H9 (cell line): ENCODE data around the gene CST9L. TPM values are rescaled to one million over a fixed set of nuclear protein-coding genes. Genes with fewer than 3 reads are reported as not detected.

ENCODE experiments used
- DNase-seq: peaks from one replicate; pipeline ENCODE4 v3.0.0-alpha.2; 2017
- H2AFZ ChIP-seq: one replicate; pipeline ENCODE4 v1.6.1; 2013; ENCODE audit warnings: mild to moderate bottlenecking, low read length, control low read depth, moderate library complexity
- H2AK5ac ChIP-seq: 2 replicates; pipeline ENCODE4 v1.6.1; 2013; ENCODE audit warnings: low read length, control low read depth, mixed read lengths; ENCODE audit not compliant: insufficient read length
- H2BK120ac ChIP-seq: one replicate; pipeline ENCODE4 v1.6.1; 2013; ENCODE audit warnings: low read depth, mild to moderate bottlenecking, low read length, control low read depth, inconsistent platforms; ENCODE audit not compliant: poor library complexity, severe bottlenecking
- H2BK12ac ChIP-seq: 2 replicates; pipeline ENCODE4 v1.6.1; 2013; ENCODE audit warnings: low read length, control low read depth, mixed read lengths, low read depth; ENCODE audit not compliant: insufficient read length
- H2BK15ac ChIP-seq: 2 replicates; pipeline ENCODE4 v1.6.1; 2013; ENCODE audit warnings: low read depth, low read length, control low read depth
- H2BK20ac ChIP-seq: one replicate; pipeline ENCODE4 v1.6.1; 2013; ENCODE audit warnings: low read depth, mild to moderate bottlenecking, low read length, control low read depth, inconsistent platforms; ENCODE audit not compliant: poor library complexity, severe bottlenecking
- H2BK5ac ChIP-seq: 2 replicates; pipeline ENCODE4 v1.6.1; 2013; ENCODE audit warnings: low read length, control low read depth, mixed read lengths; ENCODE audit not compliant: insufficient read length
- H3K14ac ChIP-seq: 2 replicates; pipeline ENCODE4 v1.6.1; 2013; ENCODE audit warnings: low read length, control low read depth; ENCODE audit not compliant: insufficient read depth
- H3K18ac ChIP-seq: 2 replicates; pipeline ENCODE4 v1.6.1; 2013; ENCODE audit warnings: low read depth, mild to moderate bottlenecking, mixed read lengths, low read length, control low read depth; ENCODE audit not compliant: insufficient read length
- H3K23ac ChIP-seq: 2 replicates; pipeline ENCODE4 v1.6.1; 2013; ENCODE audit warnings: low read length, control low read depth, mixed read lengths, low read depth; ENCODE audit not compliant: insufficient read length
- H3K23me2 ChIP-seq: 2 replicates; pipeline ENCODE4 v1.6.1; 2013; ENCODE audit warnings: low read depth, mild to moderate bottlenecking, mixed read lengths, low read length, control low read depth; ENCODE audit not compliant: insufficient read length, poor library complexity, severe bottlenecking
- H3K27ac ChIP-seq: 2 replicates; pipeline ENCODE4 v1.5.1; 2013; ENCODE audit warnings: low read length, control low read depth, mixed read lengths, low read depth; ENCODE audit not compliant: insufficient read length
- H3K27me3 ChIP-seq: 2 replicates; pipeline ENCODE4 v1.6.1; 2013; ENCODE audit warnings: low read length, control low read depth, inconsistent platforms; ENCODE audit not compliant: insufficient read depth
- H3K4ac ChIP-seq: 2 replicates; pipeline ENCODE4 v1.6.1; 2013; ENCODE audit warnings: low read depth, mild to moderate bottlenecking, control low read depth, inconsistent platforms, low read length, moderate library complexity
- H3K4me1 ChIP-seq: 2 replicates; pipeline ENCODE4 v1.6.1; 2013; ENCODE audit warnings: low read length, control low read depth, inconsistent platforms; ENCODE audit not compliant: insufficient read depth
- H3K4me2 ChIP-seq: 2 replicates; pipeline ENCODE4 v1.6.1; 2013; ENCODE audit warnings: low read length, control low read depth, mixed read lengths; ENCODE audit not compliant: insufficient read length, insufficient read depth
- H3K56ac ChIP-seq: 2 replicates; pipeline ENCODE4 v1.6.1; 2013; ENCODE audit warnings: low read depth, mild to moderate bottlenecking, mixed read lengths, low read length, control low read depth; ENCODE audit not compliant: insufficient read length
- H3K79me1 ChIP-seq: 2 replicates; pipeline ENCODE4 v1.6.1; 2013; ENCODE audit warnings: low read depth, mild to moderate bottlenecking, moderate library complexity, low read length, control low read depth, inconsistent platforms; ENCODE audit not compliant: insufficient read depth, poor library complexity, severe bottlenecking
- H3K79me2 ChIP-seq: 2 replicates; pipeline ENCODE4 v1.6.1; 2013; ENCODE audit warnings: low read length, control low read depth, inconsistent platforms; ENCODE audit not compliant: insufficient read depth
- H3K9ac ChIP-seq: 2 replicates; pipeline ENCODE4 v1.6.1; 2013; ENCODE audit warnings: low read length, control low read depth, mixed read lengths; ENCODE audit not compliant: insufficient read length; ENCODE audit errors: extremely low read depth
- H3K9me3 ChIP-seq: one replicate; pipeline ENCODE4 v1.6.1; 2013; ENCODE audit warnings: low read depth, low read length, inconsistent platforms; ENCODE audit not compliant: control insufficient read depth
- H3T11ph ChIP-seq: one replicate; pipeline ENCODE4 v1.6.1; 2013; ENCODE audit warnings: mild to moderate bottlenecking, low read length, control low read depth, inconsistent platforms
- H4K20me1 ChIP-seq: one replicate; pipeline ENCODE4 v1.6.1; 2013; ENCODE audit not compliant: control insufficient read depth, insufficient read length, insufficient read depth
- H4K5ac ChIP-seq: 2 replicates; pipeline ENCODE4 v1.6.1; 2013; ENCODE audit warnings: low read depth, mild to moderate bottlenecking, mixed read lengths, low read length, control low read depth; ENCODE audit not compliant: insufficient read length
- H4K8ac ChIP-seq: replicated peaks from 2 replicates; pipeline ENCODE4 v1.6.1; 2013; ENCODE audit warnings: low read length, control low read depth, mixed read lengths, low read depth; ENCODE audit not compliant: insufficient read length
- H4K91ac ChIP-seq: 2 replicates; pipeline ENCODE4 v1.6.1; 2013; ENCODE audit warnings: low read depth, mild to moderate bottlenecking, moderate library complexity, mixed read lengths, low read length, control low read depth; ENCODE audit not compliant: insufficient read length
- H3K27ac Mint-ChIP-seq, 3 experiments: 2 replicates in 2 of 3; 3 replicates in 1 of 3; pipeline ENCODE4 v1.8.0; 2020 to 2021; ENCODE audit warnings: mixed read lengths in 3 of 3, mild to moderate bottlenecking in 1 of 3, moderate library complexity in 1 of 3
- H3K27me3 Mint-ChIP-seq: 2 replicates; pipeline ENCODE4 v1.8.0; 2021; ENCODE audit warnings: low read depth, mild to moderate bottlenecking, moderate library complexity, mixed read lengths
- H3K36me3 Mint-ChIP-seq, 3 experiments: 2 replicates in 2 of 3; 3 replicates in 1 of 3; pipeline ENCODE4 v1.8.0; 2020 to 2021; ENCODE audit warnings: low read depth in 3 of 3, mixed read lengths in 3 of 3; ENCODE audit not compliant: insufficient read depth in 1 of 3
- H3K4me1 Mint-ChIP-seq, 2 experiments: 2 replicates each; pipeline ENCODE4 v1.8.0; 2020; ENCODE audit warnings: mixed read lengths in 2 of 2
- H3K4me3 Mint-ChIP-seq, 2 experiments: 2 replicates in 1 of 2; 3 replicates in 1 of 2; pipeline ENCODE4 v1.8.0; 2020 to 2021; ENCODE audit warnings: mild to moderate bottlenecking in 2 of 2, mixed read lengths in 2 of 2, moderate library complexity in 1 of 2
- H3K9me3 Mint-ChIP-seq, 2 experiments: 2 replicates in 1 of 2; 3 replicates in 1 of 2; pipeline ENCODE4 v1.8.0; 2020; ENCODE audit warnings: mild to moderate bottlenecking in 2 of 2, mixed read lengths in 2 of 2, moderate library complexity in 1 of 2
- CTCF ChIP-seq: fragments of 200-600 bp; sonication (generic); conservative IDR thresholded peaks from 3 replicates; pipeline ENCODE4 v1.8.0; 2021; ENCODE audit warnings: antibody characterized with exemption, mild to moderate bottlenecking
- total RNA-seq: library from RNA; stranded (reverse); gene quantifications from 2 replicates; pipeline ENCODE4 v1.2.1, GENCODE V29; 2021

The CST9L gene
- total RNA-seq, 1 experiment from 2014 or later: not detected

- Histone ChIP-seq H2AK5ac (no peak overlapping the region), H3K56ac (no peak overlapping the region), H3K4me1 (no peaks in the 10 kb centered on the region), H3K4me2 (no peak overlapping the region), H4K20me1 (no peaks in the 10 kb centered on the region), H2BK20ac (no peak overlapping the region), H3K79me2 (no peaks in the 10 kb centered on the region), H4K8ac (no peak overlapping the region), H3K23ac (no peak overlapping the region), H3K27ac (no peak overlapping the region), H2BK120ac (no peak overlapping the region), H3K18ac (no peak overlapping the region), H2BK15ac (no peak overlapping the region), H3K23me2 (no peaks in the 10 kb centered on the region), H3K9ac (no peak overlapping the region), H3K27me3 (no peaks in the 10 kb centered on the region), H3K9me3 (no peaks in the 10 kb centered on the region), H2BK5ac (no peak overlapping the region), H3K79me1 (no peaks in the 10 kb centered on the region), H4K5ac (no peak overlapping the region), H3T11ph (no peak overlapping the region), H3K14ac (no peak overlapping the region), H4K91ac (no peak overlapping the region), H3K4ac (no peak overlapping the region), H2BK12ac (no peak overlapping the region), H2AFZ (no peak overlapping the region)
- Mint-ChIP-seq H3K9me3 (no peaks in the 10 kb centered on the region; a peak in 2 of 5 replicates), H3K4me3 (no peak overlapping the region), H3K27me3 (peaks cover 7% of the 10 kb centered on the region; the same call in 1 of the 2 replicates), H3K27ac (no peak overlapping the region), H3K36me3 (no peaks in the 10 kb centered on the region), H3K4me1 (peaks cover 0 to 21% of the 10 kb centered on the region in 2 experiments; a peak in 2 of 4 replicates)
- no peak for DNase-seq
- no peak for TF ChIP-seq CTCF
These were observed 30.2 kb upstream of the CST9L start for GRCh38 chr20:23598481-23598880.
